Jurkat, Clone E6-1 (cell line): ENCODE results near the gene SLC15A4.
"Not testable (repeated sequence)": the region's sequence is repeated elsewhere in the genome, so short reads cannot be mapped to it uniquely, and the experiment has no call there.

ENCODE experiments used
- DNase-seq: peaks from one replicate; pipeline ENCODE4 v3.0.0-alpha.2; 2011; ENCODE audit warnings: low read depth, low spot score
- H3K4me3 ChIP-seq: 2 replicates; pipeline ENCODE4 v1.5.1; 2011; ENCODE audit warnings: mild to moderate bottlenecking, low read length, control low read depth, moderate library complexity

Gene SLC15A4

GRCh38 chr12:128848371-128848770 lies 24.6 kb upstream of the SLC15A4 start:
- DNase-seq, result no peak
- H3K4me3 ChIP-seq, result no peak overlapping the region

DNA sequence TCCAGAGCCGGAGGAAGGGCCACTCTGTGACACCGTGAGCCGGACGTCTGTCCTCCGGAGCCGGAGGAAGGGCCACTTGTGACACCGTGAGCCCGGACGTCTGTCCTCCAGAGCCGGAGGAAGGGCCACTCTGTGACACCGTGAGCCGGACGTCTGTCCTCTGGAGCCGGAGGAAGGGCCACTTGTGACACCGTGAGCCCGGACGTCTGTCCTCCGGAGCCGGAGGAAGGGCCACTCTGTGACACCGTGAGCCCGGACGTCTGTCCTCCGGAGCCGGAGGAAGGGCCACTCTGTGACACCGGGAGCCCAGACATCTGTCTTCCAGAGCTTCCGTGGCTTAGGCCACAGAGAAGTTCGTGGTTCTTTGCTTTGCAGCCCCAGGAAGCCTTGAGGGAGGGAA lies 22.9 kb upstream of the SLC15A4 start:
- DNase-seq, H3K4me3 ChIP-seq: not testable (repeated sequence)

DNA sequence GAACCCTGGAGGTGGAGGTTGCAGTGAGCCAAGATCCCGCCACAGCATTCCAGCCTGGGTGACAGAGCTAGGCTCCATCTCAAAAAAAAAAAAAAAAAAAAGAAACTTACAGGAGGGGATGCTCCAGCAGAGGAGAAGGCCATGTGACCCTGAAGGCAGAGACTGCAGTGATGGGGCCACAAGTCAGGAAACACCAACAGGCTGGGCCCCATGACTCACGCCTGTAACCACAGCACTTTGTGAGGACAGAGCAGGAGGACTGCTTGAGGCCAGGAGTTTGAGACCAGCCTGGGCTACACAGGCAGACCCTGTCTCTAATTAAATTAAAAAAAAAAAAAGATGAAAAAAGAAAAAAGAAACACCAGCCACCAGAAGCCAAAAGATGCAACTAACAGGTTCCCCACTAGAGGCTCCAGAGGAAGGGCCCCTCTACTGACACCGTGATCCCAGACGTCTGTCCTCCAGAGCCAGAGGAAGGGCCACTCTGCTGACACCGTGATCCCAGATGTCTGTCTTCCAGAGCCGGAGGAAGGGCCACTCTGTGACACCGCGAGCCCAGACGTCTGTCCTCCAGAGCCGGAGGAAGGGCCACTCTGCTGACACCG lies 20.4 kb upstream of the SLC15A4 start:
- H3K4me3 ChIP-seq, result no peak overlapping the region

GRCh38 chr12:128843538-128843937 lies 19.8 kb upstream of the SLC15A4 start:
- no peak for DNase-seq
- H3K4me3 ChIP-seq, result no peak overlapping the region

More for the DNA sequence above, 20.4 kb upstream of the SLC15A4 start:
- no peak for DNase-seq

DNA sequence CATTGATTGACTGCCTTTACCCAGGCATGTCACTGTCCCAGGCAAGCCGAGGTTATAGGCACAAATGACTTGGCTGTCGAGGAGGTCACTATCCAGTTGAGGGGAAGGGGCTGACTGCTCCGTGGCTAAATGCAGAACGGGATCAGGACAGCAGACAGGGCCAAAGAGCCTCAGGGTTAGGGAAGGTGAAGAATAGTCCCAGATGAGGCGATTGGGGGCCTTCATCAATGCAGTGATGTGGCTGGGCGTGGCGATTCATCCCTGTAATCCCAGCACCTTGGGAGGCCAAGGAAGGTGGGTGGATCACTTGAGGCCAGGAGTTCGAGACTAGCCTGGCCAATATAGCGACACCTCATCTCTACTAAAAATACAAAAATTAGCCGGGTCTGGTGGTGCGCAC lies 18.8 kb upstream of the SLC15A4 start:
- no peak overlapping the region for H3K4me3 ChIP-seq
- no peak for DNase-seq

DNA sequence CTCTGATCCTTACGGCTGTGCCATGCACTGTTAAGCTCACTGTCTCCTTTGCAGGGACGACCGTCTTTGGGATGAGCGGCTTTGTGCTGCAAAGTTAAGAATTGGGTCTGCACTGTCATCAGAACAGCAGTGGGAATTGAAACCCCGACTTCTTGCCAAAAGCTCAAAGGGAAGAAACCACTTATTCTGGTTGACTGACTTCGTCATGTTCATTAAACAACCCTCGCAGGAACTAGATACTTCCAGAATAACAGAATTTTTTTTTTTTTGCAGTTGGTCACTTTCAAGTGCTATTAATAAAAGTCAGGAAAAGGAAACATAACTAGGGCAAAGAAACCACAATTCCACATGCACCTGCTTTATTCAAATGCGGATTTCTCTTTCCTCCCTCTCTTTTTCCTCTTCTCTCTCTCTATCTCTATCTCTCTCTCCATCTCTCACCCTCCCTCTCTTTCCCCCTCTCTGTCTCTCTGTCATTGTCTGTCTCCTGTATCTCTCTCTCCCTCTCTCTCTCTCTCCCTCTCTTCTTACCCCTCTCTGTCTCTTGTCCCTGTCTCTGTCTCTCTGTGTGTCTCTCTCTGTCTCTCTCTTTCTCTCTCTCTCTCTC lies 17.2 kb upstream of the SLC15A4 start:
- no peak overlapping the region for H3K4me3 ChIP-seq
- peak; percentile 53 for DNase-seq

- H3K4me3 ChIP-seq, DNase-seq: not testable (repeated sequence)
Measured at GRCh38 chr12:128839885-128840284, 16.1 kb upstream of the SLC15A4 start.

- no peak overlapping the region for H3K4me3 ChIP-seq
- DNase-seq, result no peak
Measured at GRCh38 chr12:128833418-128833817, 9.7 kb upstream of the SLC15A4 start.

- DNase-seq, result no peak
- H3K4me3 ChIP-seq, result no peak overlapping the region
Measured at GRCh38 chr12:128830505-128830893, 6.7 kb upstream of the SLC15A4 start.

GRCh38 chr12:128829861-128830504 lies 6.2 kb upstream of the SLC15A4 start:
- DNase-seq, result no peak
- H3K4me3 ChIP-seq, result no peak overlapping the region

- DNase-seq, result no peak
- H3K4me3 ChIP-seq, result no peak overlapping the region
Measured at GRCh38 chr12:128827724-128828123, 4.0 kb upstream of the SLC15A4 start.

GRCh38 chr12:128825835-128826234 lies 2.1 kb upstream of the SLC15A4 start:
- no peak overlapping the region for H3K4me3 ChIP-seq
- no peak for DNase-seq

DNA sequence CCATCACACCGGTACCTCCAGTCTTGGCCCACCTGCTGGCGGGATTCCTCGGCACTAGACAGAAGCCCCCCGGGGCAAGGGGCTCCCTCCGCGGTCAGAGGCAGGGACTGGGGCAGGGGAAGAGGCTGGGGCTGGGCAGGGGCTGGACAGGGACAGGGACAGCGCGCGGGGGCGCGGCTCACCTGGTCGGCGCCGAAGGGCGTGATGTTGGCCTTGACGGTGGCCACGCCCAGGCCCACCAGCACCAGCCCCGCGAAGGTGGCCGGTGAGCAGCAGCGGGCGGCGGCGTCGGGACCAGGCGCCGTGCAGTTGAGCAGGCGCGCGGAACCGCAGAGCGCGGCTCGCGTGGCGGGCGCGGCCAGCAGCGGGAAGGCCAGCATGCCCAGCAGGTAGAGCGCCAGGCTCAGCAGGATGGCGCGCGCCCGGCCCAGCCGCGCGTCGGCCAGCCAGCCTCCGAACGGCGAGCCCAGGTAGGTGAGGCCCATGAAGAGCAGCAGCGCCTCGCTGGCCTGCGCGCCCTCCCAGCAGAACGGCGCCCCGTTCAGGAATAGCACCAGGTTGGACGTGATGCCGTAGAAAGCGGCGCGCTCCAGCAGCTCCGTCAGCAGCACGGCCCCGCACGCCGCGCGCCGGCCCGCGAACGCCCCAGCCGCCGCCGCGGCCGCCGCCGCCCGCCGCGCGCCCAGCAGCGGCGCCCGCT lies 392 bp downstream of the SLC15A4 start:
- peak overlapping the region; percentile 89 for H3K4me3 ChIP-seq
- DNase-seq, result no peak

GRCh38 chr12:128820723-128821432 lies 2.9 kb downstream of the SLC15A4 start:
- peak; percentile 78 for DNase-seq
- H3K4me3 ChIP-seq, result no peak overlapping the region

DNA sequence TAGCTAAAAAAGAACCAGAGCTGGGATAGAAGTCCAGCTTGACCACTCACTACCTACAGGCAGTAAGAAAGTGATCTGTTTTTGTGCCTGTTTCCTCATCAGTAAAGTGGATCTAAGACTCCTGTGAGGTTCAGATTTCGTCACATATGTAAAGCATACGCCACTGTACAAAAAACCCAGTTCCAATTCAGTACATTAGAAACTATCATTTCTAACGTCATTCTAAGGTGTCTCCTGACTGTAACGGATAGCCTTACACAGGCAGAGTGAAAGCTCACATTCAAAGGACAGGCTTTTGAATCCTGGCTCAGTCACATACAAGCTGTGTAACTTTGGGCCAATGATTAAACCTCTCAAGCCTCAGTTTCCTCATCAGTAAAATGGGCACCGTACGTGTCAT lies 3.5 kb downstream of the SLC15A4 start:
- no peak for DNase-seq
- no peak overlapping the region for H3K4me3 ChIP-seq

GRCh38 chr12:128819293-128820144 lies 4.2 kb downstream of the SLC15A4 start:
- H3K4me3 ChIP-seq, result no peak overlapping the region
- DNase-seq, result no peak

GRCh38 chr12:128818065-128819022 lies 5.4 kb downstream of the SLC15A4 start:
- H3K4me3 ChIP-seq, result no peak overlapping the region
- DNase-seq, result no peak
